ENCODE data around the gene CACNA1C. TPM values are rescaled to one million over a fixed set of nuclear protein-coding genes. Genes with fewer than 3 reads are reported as not detected.

The CACNA1C gene
- total and polyA plus RNA-seq, 2 donors from 2014 or later: 1.6 to 17.4 TPM

- Histone ChIP-seq H3K36me3 (ENCODE audit: control insufficient read depth in 2 of 3, insufficient read depth in 3 of 3, low read length in 3 of 3) (no peaks in the 10 kb centered on the region), H3K27ac (ENCODE audit: low read depth in 2 of 2, low read length in 2 of 2) (no peak overlapping the region), H3K27me3 (ENCODE audit: control insufficient read depth, insufficient read depth, low read length) (no peaks in the 10 kb centered on the region), H3K9ac (ENCODE audit: low read length in 3 of 3) (no peak overlapping the region), H3K9me3 (ENCODE audit: control insufficient read depth in 2 of 3, insufficient read depth in 1 of 3, low read length in 3 of 3) (no peaks in the 10 kb centered on the region), H3K4me1 (ENCODE audit: control insufficient read depth in 2 of 3, insufficient read depth in 2 of 3, low read depth in 1 of 3, low read length in 3 of 3) (no peaks in the 10 kb centered on the region), H3K4me3 (ENCODE audit: low read length in 3 of 3) (no peak overlapping the region)
- DNase-seq (no peak), FAIRE-seq (no peak)
- TF ChIP-seq CTCF (IDR thresholded peaks at IDR 0.05; ENCODE audit: borderline replicate concordance, extremely low read depth, insufficient read depth): no peak
- intact Hi-C loops (cut with DNase I): no loop called here
Observed at GRCh38 chr12:2687058-2687457, 634.3 kb downstream of the CACNA1C start.

DNA sequence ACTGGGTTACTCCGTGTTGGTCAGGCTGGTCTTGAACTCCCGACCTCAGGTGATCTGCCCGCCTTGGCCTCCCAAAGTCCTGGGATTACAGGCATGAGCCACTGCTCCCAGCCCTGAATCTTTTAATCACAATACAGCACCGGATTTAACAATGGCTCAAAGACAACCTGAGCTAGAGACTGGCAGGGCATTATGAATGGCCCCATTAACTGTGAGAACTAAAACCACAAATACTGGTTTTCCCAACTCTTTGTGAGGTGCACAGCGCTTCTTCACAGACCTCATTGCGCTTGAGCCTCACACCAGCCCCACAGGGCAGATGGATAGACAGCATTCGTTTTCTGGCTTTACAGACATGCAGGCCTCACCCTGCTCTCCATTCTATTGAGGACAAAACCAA lies 634.9 kb downstream of the CACNA1C start:
- TF ChIP-seq CTCF (IDR thresholded peaks at IDR 0.05; ENCODE audit: borderline replicate concordance, extremely low read depth, insufficient read depth): no peak
- no peak for FAIRE-seq
- intact Hi-C loops (cut with DNase I): no loop called here

GRCh38 chr12:2688381-2688931 lies 635.7 kb downstream of the CACNA1C start:
- Histone ChIP-seq H3K4me3 (ENCODE audit: low read length in 3 of 3) (no peak overlapping the region), H3K4me1 (ENCODE audit: control insufficient read depth in 2 of 3, insufficient read depth in 2 of 3, low read depth in 1 of 3, low read length in 3 of 3) (no peaks in the 10 kb centered on the region), H3K9ac (ENCODE audit: low read length in 3 of 3) (no peak overlapping the region), H3K36me3 (ENCODE audit: control insufficient read depth in 2 of 3, insufficient read depth in 3 of 3, low read length in 3 of 3) (no peaks in the 10 kb centered on the region), H3K27me3 (ENCODE audit: control insufficient read depth, insufficient read depth, low read length) (no peaks in the 10 kb centered on the region), H3K9me3 (ENCODE audit: control insufficient read depth in 2 of 3, insufficient read depth in 1 of 3, low read length in 3 of 3) (no peaks in the 10 kb centered on the region), H3K27ac (ENCODE audit: low read depth in 2 of 2, low read length in 2 of 2) (no peak overlapping the region)
- no peak for FAIRE-seq
- no peak for TF ChIP-seq CTCF (IDR thresholded peaks at IDR 0.05; ENCODE audit: borderline replicate concordance, extremely low read depth, insufficient read depth)
- intact Hi-C loops (cut with DNase I): no loop called here
- DNase-seq: peak in 1 of 5 donors; percentile 74

More for the DNA sequence above, 634.9 kb downstream of the CACNA1C start:
- Histone ChIP-seq H3K36me3 (ENCODE audit: control insufficient read depth in 2 of 3, insufficient read depth in 3 of 3, low read length in 3 of 3) (no peaks in the 10 kb centered on the region), H3K4me3 (ENCODE audit: low read length in 3 of 3) (no peak overlapping the region), H3K27me3 (ENCODE audit: control insufficient read depth, insufficient read depth, low read length) (no peaks in the 10 kb centered on the region), H3K9me3 (ENCODE audit: control insufficient read depth in 2 of 3, insufficient read depth in 1 of 3, low read length in 3 of 3) (no peaks in the 10 kb centered on the region), H3K9ac (ENCODE audit: low read length in 3 of 3) (no peak overlapping the region), H3K4me1 (ENCODE audit: control insufficient read depth in 2 of 3, insufficient read depth in 2 of 3, low read depth in 1 of 3, low read length in 3 of 3) (no peaks in the 10 kb centered on the region), H3K27ac (ENCODE audit: low read depth in 2 of 2, low read length in 2 of 2) (no peak overlapping the region)
- DNase-seq: no peak

GRCh38 chr12:2689393-2689792 lies 636.6 kb downstream of the CACNA1C start:
- H3K4me3 ChIP-seq (ENCODE audit: low read length in 3 of 3): no peak overlapping the region
- no peak overlapping the region for H3K27ac ChIP-seq (ENCODE audit: low read depth in 2 of 2, low read length in 2 of 2)
- intact Hi-C loops (cut with DNase I): no loop called here
- H3K9ac ChIP-seq (ENCODE audit: low read length in 3 of 3): no peak overlapping the region
- no peaks in the 10 kb centered on the region for H3K4me1 ChIP-seq (ENCODE audit: control insufficient read depth in 2 of 3, insufficient read depth in 2 of 3, low read depth in 1 of 3, low read length in 3 of 3)
- no peak for FAIRE-seq
- TF ChIP-seq CTCF (IDR thresholded peaks at IDR 0.05; ENCODE audit: borderline replicate concordance, extremely low read depth, insufficient read depth): no peak
- DNase-seq: no peak
- no peaks in the 10 kb centered on the region for H3K36me3 ChIP-seq (ENCODE audit: control insufficient read depth in 2 of 3, insufficient read depth in 3 of 3, low read length in 3 of 3)
- H3K27me3 ChIP-seq (ENCODE audit: control insufficient read depth, insufficient read depth, low read length): no peaks in the 10 kb centered on the region
- H3K9me3 ChIP-seq (ENCODE audit: control insufficient read depth in 2 of 3, insufficient read depth in 1 of 3, low read length in 3 of 3): no peaks in the 10 kb centered on the region
